ENCODE results near the gene INPP5J. TPM values are rescaled to one million over a fixed set of nuclear protein-coding genes. Genes with fewer than 3 reads are reported as not detected.
"Not testable (repeated sequence)": the region's sequence is repeated elsewhere in the genome, so short reads cannot be mapped to it uniquely, and the experiment has no call there.

INPP5J gene
- total RNA-seq, 1 experiment from 2014 or later = 0.33 TPM

GRCh38 chr22:31102441-31103081 is 20.2 kb upstream of the INPP5J start:
- peak; percentile 73 for DNase-seq (ENCODE audit: low spot score)

DNA sequence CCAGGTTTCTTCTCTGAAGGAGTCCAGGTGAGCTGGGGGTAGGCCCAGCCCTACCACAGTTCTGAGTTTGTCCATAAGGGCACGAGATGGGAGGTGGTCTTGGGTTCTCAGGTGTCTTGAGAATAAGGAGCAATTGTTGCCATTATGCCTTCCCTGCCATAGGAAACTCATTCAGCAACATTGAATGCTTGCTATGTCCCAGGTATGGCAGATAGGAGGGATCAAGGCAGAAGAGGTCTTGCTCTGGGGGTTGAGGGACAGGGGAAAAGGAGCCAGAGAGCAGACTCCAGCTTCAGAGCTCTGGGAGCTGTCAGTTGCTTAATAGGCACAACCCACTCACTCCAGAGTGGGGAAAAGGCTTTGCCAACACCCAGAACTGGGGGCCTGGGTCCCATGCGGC is 19.7 kb upstream of the INPP5J start:
- no peak for DNase-seq (ENCODE audit: low spot score)

GRCh38 chr22:31103899-31104694 is 18.7 kb upstream of the INPP5J start:
- DNase-seq (ENCODE audit: low spot score) = no peak

- no peak for DNase-seq (ENCODE audit: low spot score)
Observed at GRCh38 chr22:31104869-31105268, 17.9 kb upstream of the INPP5J start.

DNA sequence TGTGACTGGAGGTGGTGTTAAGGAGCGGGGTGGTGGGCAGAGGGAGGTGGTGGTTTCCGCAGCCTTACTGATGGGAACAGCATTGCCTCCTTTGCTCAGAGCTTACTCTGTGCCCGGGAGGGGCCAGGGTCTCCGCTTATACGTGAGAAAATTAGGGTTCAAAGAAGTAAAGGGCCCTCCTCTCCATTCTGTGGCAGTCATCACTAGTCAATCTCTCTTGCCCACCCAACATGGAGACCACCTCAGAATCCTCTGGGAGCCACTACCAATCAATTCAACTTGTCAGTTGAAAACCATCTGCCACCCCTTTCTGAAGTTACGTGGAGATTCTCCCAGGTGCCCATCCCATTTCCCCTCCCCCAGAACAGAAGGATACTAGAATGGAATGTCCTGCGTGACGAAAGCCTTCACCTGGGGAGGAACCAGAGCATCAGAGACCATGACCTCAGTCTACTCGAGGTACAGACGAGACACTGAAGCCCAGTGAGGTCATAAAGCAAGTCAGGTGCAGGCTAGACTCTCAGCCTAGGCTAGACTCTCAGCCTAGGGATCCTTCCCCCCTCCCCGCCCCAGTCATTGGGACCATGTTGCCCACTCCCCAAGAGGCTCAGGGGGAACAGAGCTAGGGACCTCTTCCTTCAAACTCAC is 17.4 kb upstream of the INPP5J start:
- DNase-seq (ENCODE audit: low spot score) = no peak

DNA sequence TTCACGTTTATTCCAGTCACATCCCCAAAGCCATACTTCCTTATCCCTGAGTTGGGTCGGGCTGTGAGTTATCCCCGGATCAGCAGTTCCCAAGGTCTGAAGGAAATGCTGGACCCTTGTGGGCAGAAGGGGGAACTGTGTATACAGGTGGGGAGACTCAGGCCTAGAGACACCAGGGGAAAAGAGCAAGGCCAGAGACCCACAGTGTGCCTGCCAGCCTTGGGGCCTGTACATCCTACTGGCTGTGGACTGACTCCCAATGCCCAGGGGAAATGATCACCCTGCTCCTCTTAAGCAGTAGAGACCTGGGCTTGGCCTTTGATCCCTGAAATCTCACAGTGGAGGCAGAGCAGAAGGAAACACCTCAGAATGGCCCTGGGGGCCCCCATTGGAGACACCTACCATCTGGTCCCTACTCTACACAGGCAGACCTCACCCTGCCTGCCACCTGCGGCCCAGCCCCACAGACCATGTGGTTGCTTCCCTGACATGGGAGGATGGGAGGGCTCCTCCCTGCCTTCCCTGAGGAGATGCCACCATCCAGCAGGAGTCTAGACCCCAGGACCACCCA is 16.7 kb upstream of the INPP5J start:
- DNase-seq (ENCODE audit: low spot score) = no peak

DNA sequence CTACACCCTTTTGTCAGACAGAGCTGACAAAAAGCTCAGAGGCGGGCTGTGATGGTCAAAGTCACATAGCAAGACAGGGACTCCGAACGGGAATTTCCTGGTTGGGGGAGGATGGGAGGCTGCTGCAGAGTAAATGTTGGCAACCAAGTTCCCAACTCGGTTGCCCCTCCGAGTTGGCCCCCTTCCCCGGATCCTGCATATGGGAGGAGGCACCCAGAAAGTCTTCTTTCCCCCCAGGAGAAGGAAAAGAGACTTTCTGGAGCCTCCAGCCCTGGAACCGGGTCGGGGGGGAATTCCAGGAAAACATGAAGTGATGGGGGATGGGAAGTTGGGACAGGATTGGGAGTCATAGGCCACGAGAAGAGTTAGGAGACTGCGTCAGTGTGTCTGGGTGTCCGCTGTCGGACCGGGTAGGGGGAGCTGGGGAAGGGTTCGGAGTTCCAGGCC is 16.0 kb upstream of the INPP5J start:
- no peak for DNase-seq (ENCODE audit: low spot score)

DNA sequence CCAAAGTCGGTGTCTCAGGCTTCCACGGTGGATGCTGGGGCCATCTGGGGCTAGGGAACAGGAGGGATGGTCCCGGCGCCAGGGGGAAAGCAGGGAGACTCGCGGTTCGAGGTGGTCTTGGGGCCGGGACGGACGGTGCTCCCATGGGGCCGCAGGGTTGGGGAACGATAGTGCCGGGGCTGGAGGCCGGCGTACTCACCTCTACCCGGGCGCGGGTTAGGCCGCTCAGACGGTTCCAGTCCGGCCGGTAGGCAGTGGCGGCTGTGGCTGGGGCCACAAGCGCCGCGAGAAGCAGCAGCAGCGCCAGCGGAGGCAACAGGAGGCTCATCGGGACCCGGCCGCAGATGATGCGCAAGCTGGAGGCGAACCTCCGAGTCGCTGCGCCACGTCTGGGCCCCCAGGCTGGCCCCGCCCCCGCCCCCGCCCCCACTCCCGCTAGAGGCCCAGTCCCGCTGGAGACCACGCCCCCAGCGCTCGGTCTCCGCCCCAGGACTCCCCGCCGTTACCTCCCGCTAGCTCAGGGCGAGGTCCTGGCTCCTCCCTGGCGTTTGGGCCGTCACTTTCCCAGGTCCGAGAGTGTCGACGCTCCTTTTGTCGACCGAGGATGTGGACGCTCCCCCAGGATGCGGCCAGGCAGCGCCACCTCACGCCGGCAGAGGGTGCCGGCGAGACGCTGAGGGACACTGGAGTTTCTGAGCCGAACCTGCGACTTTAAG is 15.4 kb upstream of the INPP5J start, which contains the start of gene SELENOM:
Gene SELENOM, minus strand, starts transcription at position 391 of the 716 bp plus-strand sequence. Its CDS starts 63 bp downstream, at position 328.
- peak; percentile 87 for DNase-seq (ENCODE audit: low spot score)

- DNase-seq (ENCODE audit: low spot score) = no peak
Observed at GRCh38 chr22:31107894-31108218, 14.9 kb upstream of the INPP5J start.

GRCh38 chr22:31112547-31113091 is 10.1 kb upstream of the INPP5J start:
- DNase-seq (ENCODE audit: low spot score) = not testable (repeated sequence)

DNA sequence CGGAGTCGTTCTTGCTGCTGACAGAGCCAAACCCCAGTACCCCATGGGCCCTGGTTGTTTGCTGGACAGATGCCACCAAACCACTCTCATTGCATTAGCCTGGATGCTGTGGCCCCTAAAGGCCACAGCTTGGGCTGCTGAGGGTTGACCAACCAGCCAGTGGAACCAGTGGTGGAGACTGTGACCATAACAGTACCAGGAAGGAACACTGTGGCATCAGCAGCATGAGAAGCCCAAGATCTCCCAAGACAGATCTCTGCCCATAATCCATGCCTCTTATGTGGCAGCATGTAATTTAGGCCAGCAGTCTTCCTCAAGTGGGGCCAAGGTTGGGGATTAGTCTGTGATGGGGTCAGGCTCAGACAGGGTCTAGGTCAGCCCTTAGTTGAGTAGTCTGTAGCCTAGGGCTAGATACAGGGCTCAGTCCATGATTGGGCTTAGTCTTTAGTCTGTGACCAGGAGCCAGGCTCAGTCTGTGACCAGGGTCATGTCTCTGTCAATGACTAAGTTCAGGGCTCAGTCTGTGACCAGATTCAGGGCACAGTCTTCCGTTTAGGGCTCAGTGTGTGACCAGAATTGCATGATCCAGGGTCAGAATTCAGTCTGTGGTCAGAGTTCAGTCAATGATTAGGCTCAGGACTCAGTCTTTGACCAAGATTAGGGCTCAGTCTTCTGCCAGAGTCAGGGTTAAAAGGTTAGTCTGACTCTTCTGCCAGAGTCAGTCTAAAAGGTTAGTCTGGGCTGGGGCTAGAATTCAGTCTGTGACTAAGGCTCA is 4.5 kb upstream of the INPP5J start:
- no peak for DNase-seq (ENCODE audit: low spot score)

GRCh38 chr22:31119026-31119717 is 3.6 kb upstream of the INPP5J start:
- no peak for DNase-seq (ENCODE audit: low spot score)

DNA sequence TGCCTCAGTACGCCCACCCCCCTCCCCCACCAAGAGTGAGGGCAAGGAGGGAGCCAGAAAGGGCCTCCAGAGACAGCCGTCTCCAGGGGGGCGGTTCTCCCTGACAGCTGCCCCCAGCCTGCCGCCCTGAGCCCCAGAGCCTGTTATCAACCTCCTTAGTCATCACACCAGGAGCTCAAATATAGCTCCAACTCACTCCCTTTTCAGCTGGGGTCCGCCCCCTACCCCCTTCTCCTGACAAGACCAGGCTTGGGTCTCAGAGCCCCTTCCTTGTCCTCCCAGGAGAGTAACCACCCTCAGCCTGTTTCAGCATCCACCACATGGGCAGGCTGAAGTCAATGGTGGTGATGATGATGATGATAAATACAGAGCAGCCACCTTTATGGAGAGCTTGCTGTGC is 2.5 kb upstream of the INPP5J start:
- no peak for DNase-seq (ENCODE audit: low spot score)

- no peak for DNase-seq (ENCODE audit: low spot score)
Observed at GRCh38 chr22:31120642-31121041, 2.1 kb upstream of the INPP5J start.

DNA sequence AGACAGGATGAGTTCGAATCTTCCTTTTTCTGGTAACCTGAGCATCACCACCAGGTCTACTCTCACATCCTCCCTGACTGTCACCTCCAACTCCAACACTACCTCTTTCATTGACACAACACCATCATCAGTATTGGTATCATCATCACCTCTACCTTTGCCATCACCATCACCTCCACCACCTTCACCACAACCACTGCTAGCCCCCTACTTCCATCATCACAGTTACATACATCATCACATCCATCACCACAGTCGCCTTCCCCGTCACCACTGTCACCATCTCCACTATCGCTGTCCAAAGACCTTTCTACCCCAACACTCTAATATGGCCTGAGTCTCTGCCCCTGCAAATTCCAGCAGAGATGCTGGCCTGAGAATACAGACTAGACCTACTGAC is 1.4 kb upstream of the INPP5J start:
- no peak for DNase-seq (ENCODE audit: low spot score)

DNA sequence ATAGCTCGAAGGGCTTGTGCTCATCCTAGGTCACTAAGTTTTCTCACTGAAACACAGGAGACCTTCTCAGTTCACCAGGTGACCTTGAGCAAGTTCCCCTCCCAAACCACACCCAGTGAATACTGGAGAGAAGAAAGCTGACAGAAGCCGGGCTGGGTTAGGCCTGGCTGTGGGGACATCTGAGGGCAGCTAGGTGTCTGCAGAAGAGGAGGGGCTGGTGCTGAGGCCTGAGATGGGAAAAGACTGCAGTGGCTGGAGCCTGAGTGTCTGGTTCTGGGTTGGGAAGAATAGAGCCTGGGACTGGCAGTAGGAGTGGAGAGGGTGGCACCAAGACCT is 602 bp upstream of the INPP5J start:
- no peak for DNase-seq (ENCODE audit: low spot score)

- no peak for DNase-seq (ENCODE audit: low spot score)
Observed at GRCh38 chr22:31123292-31123602, 481 bp downstream of the INPP5J start.

- DNase-seq (ENCODE audit: low spot score) = no peak
Observed at GRCh38 chr22:31124290-31124689, 1.5 kb downstream of the INPP5J start.

DNA sequence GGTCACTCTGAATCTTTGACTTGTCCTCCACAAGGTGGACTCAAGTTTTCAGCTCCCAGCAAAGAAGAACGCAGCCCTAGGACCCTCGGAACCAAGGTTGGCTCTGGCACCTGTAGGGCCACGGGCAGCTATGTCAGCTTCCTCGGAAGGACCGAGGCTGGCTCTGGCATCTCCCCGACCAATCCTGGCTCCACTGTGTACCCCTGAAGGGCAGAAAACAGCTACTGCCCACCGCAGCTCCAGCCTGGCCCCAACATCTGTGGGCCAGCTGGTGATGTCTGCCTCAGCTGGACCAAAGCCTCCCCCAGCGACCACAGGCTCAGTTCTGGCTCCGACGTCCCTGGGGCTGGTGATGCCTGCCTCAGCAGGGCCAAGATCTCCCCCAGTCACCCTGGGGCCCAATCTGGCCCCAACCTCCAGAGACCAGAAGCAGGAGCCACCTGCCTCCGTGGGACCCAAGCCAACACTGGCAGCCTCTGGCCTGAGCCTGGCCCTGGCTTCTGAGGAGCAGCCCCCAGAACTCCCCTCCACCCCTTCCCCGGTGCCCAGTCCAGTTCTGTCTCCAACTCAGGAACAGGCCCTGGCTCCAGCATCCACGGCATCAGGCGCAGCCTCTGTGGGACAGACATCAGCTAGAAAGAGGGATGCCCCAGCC is 2.2 kb downstream of the INPP5J start:
- no peak for DNase-seq (ENCODE audit: low spot score)

DNA sequence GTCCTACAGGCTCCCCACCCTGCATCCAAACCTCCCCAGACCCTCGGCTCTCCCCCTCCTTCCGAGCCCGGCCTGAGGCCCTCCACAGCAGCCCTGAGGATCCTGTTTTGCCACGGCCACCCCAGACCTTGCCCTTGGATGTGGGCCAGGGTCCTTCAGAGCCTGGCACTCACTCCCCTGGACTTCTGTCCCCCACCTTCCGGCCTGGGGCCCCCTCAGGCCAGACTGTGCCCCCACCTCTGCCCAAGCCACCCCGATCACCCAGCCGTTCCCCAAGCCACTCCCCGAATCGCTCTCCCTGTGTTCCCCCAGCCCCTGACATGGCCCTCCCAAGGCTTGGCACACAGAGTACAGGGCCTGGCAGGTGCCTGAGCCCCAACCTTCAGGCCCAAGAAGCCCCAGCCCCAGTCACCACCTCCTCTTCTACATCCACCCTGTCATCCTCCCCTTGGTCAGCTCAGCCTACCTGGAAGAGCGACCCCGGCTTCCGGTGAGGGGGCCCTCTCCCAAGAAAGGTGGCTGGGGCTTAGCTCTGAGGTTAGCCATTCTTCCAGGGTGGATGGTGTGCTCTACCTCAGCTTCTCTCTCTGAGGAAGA is 2.9 kb downstream of the INPP5J start:
- no peak for DNase-seq (ENCODE audit: low spot score)
